HUES64 (cell line): ENCODE data around the gene OR4K15. TPM values are rescaled to one million over a fixed set of nuclear protein-coding genes. Genes with fewer than 3 reads are reported as not detected.
"Not testable (repeated sequence)": the region's sequence is repeated elsewhere in the genome, so short reads cannot be mapped to it uniquely, and the experiment has no call there.

ENCODE experiments used
- H3K27ac ChIP-seq: 2 replicates; pipeline ENCODE4 v1.7.0; 2013; ENCODE audit warnings: low read depth, low read length, inconsistent platforms
- H3K27me3 ChIP-seq: 2 replicates; pipeline ENCODE4 v1.6.1; 2013; ENCODE audit warnings: mild to moderate bottlenecking, low read length; ENCODE audit not compliant: insufficient read depth
- H3K36me3 ChIP-seq: 2 replicates; pipeline ENCODE4 v1.6.1; 2013; ENCODE audit warnings: mild to moderate bottlenecking, low read length; ENCODE audit not compliant: insufficient read depth
- H3K4me1 ChIP-seq: 2 replicates; pipeline ENCODE4 v1.6.1; 2013; ENCODE audit warnings: mild to moderate bottlenecking, low read length, moderate library complexity; ENCODE audit not compliant: insufficient read depth
- H3K4me3 ChIP-seq: 2 replicates; pipeline ENCODE4 v1.5.1; 2013; ENCODE audit warnings: mild to moderate bottlenecking, low read length, moderate library complexity
- H3K9ac ChIP-seq: 2 replicates; pipeline ENCODE4 v1.6.1; 2013; ENCODE audit warnings: mild to moderate bottlenecking, low read depth, low read length
- H3K9me3 ChIP-seq: 2 replicates; pipeline ENCODE4 v1.6.1; 2013; ENCODE audit warnings: low read depth, low read length; ENCODE audit not compliant: insufficient read depth
- WGBS: fragments of 150-250, 120-280 bp; methylation state at CpG from one replicate; pipeline ENCODE4 v1.1.7; 2013; ENCODE audit warnings: missing lambda C conversion rate; 5-methylcytosine and 5-hydroxymethylcytosine counted together
- polyA plus RNA-seq, 2 experiments: library from polyadenylated mRNA; stranded (reverse); fragments of 50-300 nt; gene quantifications; one replicate each; pipeline ENCODE4 v1.2.3, GENCODE V29; 2013

The OR4K15 gene
- not detected for polyA plus RNA-seq (2013, experiment 1 of 2)
- polyA plus RNA-seq (2013, experiment 2 of 2) = not detected

- no peak within 1 kb of the TSS for H3K4me3 ChIP-seq
- no peak within 1 kb of the TSS for H3K9ac ChIP-seq
- H3K4me1 ChIP-seq = no peaks in the 10 kb centered on the region
- peaks cover 77% of the 10 kb centered on the region for H3K9me3 ChIP-seq
- no peaks in the 10 kb centered on the region for H3K36me3 ChIP-seq
- H3K27me3 ChIP-seq = no peaks in the 10 kb centered on the region
- H3K27ac ChIP-seq = no peak within 1 kb of the TSS
- 100% methylated on average over 3 of the region's 3 CpGs for WGBS
Measured at GRCh38 chr14:19975291-19975690, at the start of gene OR4K15. TSS of gene OR4K15 (plus strand) at chr14:19975591. CDS start at chr14:19975591, 0 bp downstream.

GRCh38 chr14:19930617-19931016 lies 44.8 kb upstream of the OR4K15 start, which contains the start of gene OR4K1:
TSS of gene OR4K1 (plus strand) at chr14:19930917. CDS start at chr14:19935667, 4,750 bp downstream.
- H3K4me3 ChIP-seq = no peak within 1 kb of the TSS
- WGBS = 81% methylated on average over 2 of the region's 3 CpGs
- H3K27me3 ChIP-seq = no peaks in the 10 kb centered on the region
- no peaks in the 10 kb centered on the region for H3K4me1 ChIP-seq
- H3K36me3 ChIP-seq = no peaks in the 10 kb centered on the region
- no peak within 1 kb of the TSS for H3K9ac ChIP-seq
- peaks cover 97% of the 10 kb centered on the region for H3K9me3 ChIP-seq
- no peak within 1 kb of the TSS for H3K27ac ChIP-seq

GRCh38 chr14:19941668-19942067 lies 33.7 kb upstream of the OR4K15 start:
- Histone ChIP-seq H3K36me3 (no peaks in the 10 kb centered on the region), H3K4me3 (no peak overlapping the region), H3K4me1 (no peaks in the 10 kb centered on the region), H3K9me3 (peaks cover 96% of the 10 kb centered on the region), H3K27me3 (no peaks in the 10 kb centered on the region), H3K9ac (no peak overlapping the region), H3K27ac (no peak overlapping the region)
- WGBS = 86% methylated on average over 1 of the region's 1 CpG

GRCh38 chr14:19947413-19948090 lies 27.8 kb upstream of the OR4K15 start:
- Histone ChIP-seq H3K9ac (no peak overlapping the region), H3K4me1 (no peaks in the 10 kb centered on the region), H3K4me3 (no peak overlapping the region), H3K36me3 (no peaks in the 10 kb centered on the region), H3K27ac (no peak overlapping the region), H3K27me3 (no peaks in the 10 kb centered on the region), H3K9me3 (peaks cover 95% of the 10 kb centered on the region)
- 86% methylated on average over 3 of the region's 3 CpGs for WGBS

GRCh38 chr14:19949218-19949617 lies 26.2 kb upstream of the OR4K15 start:
- no peaks in the 10 kb centered on the region for H3K4me1 ChIP-seq
- H3K27ac ChIP-seq = no peak overlapping the region
- no peak overlapping the region for H3K4me3 ChIP-seq
- H3K36me3 ChIP-seq = no peaks in the 10 kb centered on the region
- peaks cover 95% of the 10 kb centered on the region for H3K9me3 ChIP-seq
- H3K9ac ChIP-seq = no peak overlapping the region
- 82% methylated on average over 2 of the region's 2 CpGs for WGBS
- no peaks in the 10 kb centered on the region for H3K27me3 ChIP-seq

GRCh38 chr14:19969735-19970134 lies 5.7 kb upstream of the OR4K15 start:
- H3K27me3 ChIP-seq, H3K4me3 ChIP-seq, H3K9ac ChIP-seq, H3K4me1 ChIP-seq, H3K27ac ChIP-seq, H3K36me3 ChIP-seq: not testable (repeated sequence)
- WGBS = 44% methylated on average over 2 of the region's 2 CpGs
- H3K9me3 ChIP-seq = peaks cover 56% of the 10 kb centered on the region

- no peaks in the 10 kb centered on the region for H3K36me3 ChIP-seq
- no CpG with 5 or more reads among the region's 1 CpG for WGBS
- no peaks in the 10 kb centered on the region for H3K4me1 ChIP-seq
Measured at GRCh38 chr14:19974844-19975243, 547 bp upstream of the OR4K15 start.

GRCh38 chr14:19993438-19993837 lies 18.0 kb downstream of the OR4K15 start:
- peaks cover 94% of the 10 kb centered on the region for H3K9me3 ChIP-seq
- H3K9ac ChIP-seq = no peak overlapping the region
- WGBS = 62% methylated on average over 2 of the region's 2 CpGs
- no peaks in the 10 kb centered on the region for H3K27me3 ChIP-seq
- no peaks in the 10 kb centered on the region for H3K4me1 ChIP-seq
- no peak overlapping the region for H3K4me3 ChIP-seq
- H3K27ac ChIP-seq = no peak overlapping the region
- no peaks in the 10 kb centered on the region for H3K36me3 ChIP-seq

More at GRCh38 chr14:19974844-19975243, 547 bp upstream of the OR4K15 start:
- Histone ChIP-seq H3K27ac (no peak overlapping the region), H3K9ac (no peak overlapping the region), H3K9me3 (peaks cover 76% of the 10 kb centered on the region), H3K27me3 (no peaks in the 10 kb centered on the region), H3K4me3 (no peak overlapping the region)

- Histone ChIP-seq H3K27me3 (no peaks in the 10 kb centered on the region), H3K4me1 (no peaks in the 10 kb centered on the region), H3K9ac (no peak within 1 kb of the TSS), H3K9me3 (peaks cover 95% of the 10 kb centered on the region), H3K36me3 (no peaks in the 10 kb centered on the region), H3K27ac (no peak within 1 kb of the TSS), H3K4me3 (no peak within 1 kb of the TSS)
Measured at GRCh38 chr14:20001863-20002262, 26.5 kb downstream of the OR4K15 start, which contains the start of gene OR4Q2. TSS of gene OR4Q2 (plus strand) at chr14:20002163.

- no peaks in the 10 kb centered on the region for H3K36me3 ChIP-seq
- no peaks in the 10 kb centered on the region for H3K27me3 ChIP-seq
- H3K9ac ChIP-seq = no peak overlapping the region
- H3K4me1 ChIP-seq = no peaks in the 10 kb centered on the region
- 80% methylated on average over 7 of the region's 7 CpGs for WGBS
- no peak overlapping the region for H3K27ac ChIP-seq
- H3K9me3 ChIP-seq = peaks cover 96% of the 10 kb centered on the region
- no peak overlapping the region for H3K4me3 ChIP-seq
Measured at GRCh38 chr14:20002319-20002718, 26.9 kb downstream of the OR4K15 start.

- no peaks in the 10 kb centered on the region for H3K4me1 ChIP-seq
- no peak overlapping the region for H3K27ac ChIP-seq
- no peaks in the 10 kb centered on the region for H3K36me3 ChIP-seq
- no peaks in the 10 kb centered on the region for H3K27me3 ChIP-seq
- no peak overlapping the region for H3K9ac ChIP-seq
- no peak overlapping the region for H3K4me3 ChIP-seq
- H3K9me3 ChIP-seq = peaks cover 88% of the 10 kb centered on the region
Measured at GRCh38 chr14:20008156-20008555, 32.8 kb downstream of the OR4K15 start.
